Bronchial epithelial cell (primary cell): ENCODE data around the gene CACYBP. TPM values are rescaled to one million over a fixed set of nuclear protein-coding genes. Genes with fewer than 3 reads are reported as not detected.

Experiments used
- DNase-seq: peaks from one replicate; pipeline ENCODE4 v3.0.0-alpha.2; 2010; ENCODE audit warnings: low read depth
- FAIRE-seq: peaks from 2 replicates; lab custom pipeline; 2011; peaks lifted over from hg19 to GRCh38; lab: Jason Lieb, UNC
- H3K27me3 ChIP-seq: 2 replicates; pipeline ENCODE4 v1.5.1; 2011; ENCODE audit warnings: low read length; ENCODE audit not compliant: control insufficient read depth, insufficient read depth
- H3K36me3 ChIP-seq: 2 replicates; pipeline ENCODE4 v1.5.1; 2011; ENCODE audit warnings: low read length; ENCODE audit not compliant: control insufficient read depth, insufficient read depth
- H3K4me3 ChIP-seq: 2 replicates; pipeline ENCODE4 v1.5.1; 2011; ENCODE audit warnings: mild to moderate bottlenecking, low read depth, low read length, control low read depth
- total RNA-seq: library from RNA; depleted of rRNA; stranded (reverse); fragments of >200 nt; gene quantifications from 2 replicates; pipeline ENCODE4 v1.2.1, GENCODE V29; 2014
- TF ChIP-seq, protein P1 (sequence below): IDR thresholded peaks from 2 replicates; pipeline ENCODE4 v1.5.1; 2011; ENCODE audit warnings: mild to moderate bottlenecking, moderate library complexity, low read length, control low read depth, inconsistent platforms; ENCODE audit not compliant: insufficient read depth, severe bottlenecking

Gene CACYBP
- total RNA-seq, 1 donor from 2014 or later, result 44.2 TPM

- no peaks in the 10 kb centered on the region for H3K27me3 ChIP-seq
- peak; percentile 99 for DNase-seq
- no peaks in the 10 kb centered on the region for H3K36me3 ChIP-seq
- H3K4me3 ChIP-seq, result no peak overlapping the region
- TF ChIP-seq, protein P1, sequence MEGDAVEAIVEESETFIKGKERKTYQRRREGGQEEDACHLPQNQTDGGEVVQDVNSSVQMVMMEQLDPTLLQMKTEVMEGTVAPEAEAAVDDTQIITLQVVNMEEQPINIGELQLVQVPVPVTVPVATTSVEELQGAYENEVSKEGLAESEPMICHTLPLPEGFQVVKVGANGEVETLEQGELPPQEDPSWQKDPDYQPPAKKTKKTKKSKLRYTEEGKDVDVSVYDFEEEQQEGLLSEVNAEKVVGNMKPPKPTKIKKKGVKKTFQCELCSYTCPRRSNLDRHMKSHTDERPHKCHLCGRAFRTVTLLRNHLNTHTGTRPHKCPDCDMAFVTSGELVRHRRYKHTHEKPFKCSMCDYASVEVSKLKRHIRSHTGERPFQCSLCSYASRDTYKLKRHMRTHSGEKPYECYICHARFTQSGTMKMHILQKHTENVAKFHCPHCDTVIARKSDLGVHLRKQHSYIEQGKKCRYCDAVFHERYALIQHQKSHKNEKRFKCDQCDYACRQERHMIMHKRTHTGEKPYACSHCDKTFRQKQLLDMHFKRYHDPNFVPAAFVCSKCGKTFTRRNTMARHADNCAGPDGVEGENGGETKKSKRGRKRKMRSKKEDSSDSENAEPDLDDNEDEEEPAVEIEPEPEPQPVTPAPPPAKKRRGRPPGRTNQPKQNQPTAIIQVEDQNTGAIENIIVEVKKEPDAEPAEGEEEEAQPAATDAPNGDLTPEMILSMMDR, result no peak
- FAIRE-seq, result no peak
Measured at GRCh38 chr1:174964261-174964971, 35.3 kb upstream of the CACYBP start.

GRCh38 chr1:174964972-174965361, 34.8 kb upstream of the CACYBP start:
- H3K4me3 ChIP-seq, result no peak overlapping the region
- DNase-seq (peak; percentile 13), FAIRE-seq (no peak)
- no peaks in the 10 kb centered on the region for H3K27me3 ChIP-seq
- no peaks in the 10 kb centered on the region for H3K36me3 ChIP-seq
- TF ChIP-seq, protein P1, result no peak

GRCh38 chr1:174965362-174966007, 34.3 kb upstream of the CACYBP start:
- H3K36me3 ChIP-seq, result no peaks in the 10 kb centered on the region
- TF ChIP-seq, protein P1, result no peak
- H3K27me3 ChIP-seq, result no peaks in the 10 kb centered on the region
- FAIRE-seq, result no peak
- no peak for DNase-seq
- no peak overlapping the region for H3K4me3 ChIP-seq

GRCh38 chr1:174966008-174966572, 33.7 kb upstream of the CACYBP start:
- peak; percentile 73 for DNase-seq
- TF ChIP-seq, protein P1, result no peak
- no peak for FAIRE-seq
- Histone ChIP-seq H3K4me3 (no peak overlapping the region), H3K36me3 (no peaks in the 10 kb centered on the region), H3K27me3 (no peaks in the 10 kb centered on the region)

DNA sequence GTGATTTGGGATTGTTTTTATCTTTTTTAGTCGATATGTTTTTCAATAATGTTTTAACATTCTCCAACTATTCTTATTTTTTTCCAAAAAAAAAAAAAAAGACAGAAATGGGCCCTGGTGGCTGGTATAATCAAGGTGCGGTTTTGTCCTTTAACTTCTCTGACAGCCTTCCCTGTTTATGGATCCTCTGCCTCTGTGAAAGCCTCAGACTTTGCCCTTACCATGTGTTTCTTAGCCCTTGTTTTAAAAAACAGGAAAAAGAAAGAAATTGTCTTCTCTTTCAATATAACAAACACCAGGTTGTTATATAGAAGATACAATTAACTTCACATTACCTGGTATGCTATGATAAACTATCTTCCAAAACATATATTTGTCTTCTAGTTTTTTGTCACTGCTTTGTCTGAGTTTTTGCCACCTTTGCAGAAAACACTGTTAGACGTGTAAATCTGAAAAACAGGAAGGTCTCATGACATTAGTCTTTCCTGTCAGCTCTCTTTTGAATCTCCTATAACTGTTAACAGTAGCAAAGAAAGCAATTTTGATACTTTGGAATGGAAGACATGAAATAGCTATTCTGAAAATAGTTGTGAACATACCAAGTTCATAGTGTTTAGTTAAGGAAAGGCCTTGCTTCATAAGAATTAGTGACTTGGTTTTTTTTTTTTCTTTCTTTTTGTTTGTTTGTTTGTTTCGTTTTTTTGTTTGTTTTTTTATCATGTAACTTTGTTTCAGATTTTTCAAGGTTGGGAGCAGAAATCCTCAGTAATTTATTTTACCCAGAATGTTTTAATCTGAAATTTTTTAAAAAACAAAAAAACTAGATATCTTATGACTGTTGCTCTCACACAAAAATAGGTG, 31.7 kb upstream of the CACYBP start:
- Histone ChIP-seq H3K27me3 (no peaks in the 10 kb centered on the region), H3K36me3 (no peaks in the 10 kb centered on the region), H3K4me3 (no peak overlapping the region)
- TF ChIP-seq, protein P1, result no peak
- FAIRE-seq (no peak), DNase-seq (no peak)
